Smooth muscle cell of bladder (primary cell): ENCODE measurements around the gene C2CD4C. TPM values are rescaled to one million over a fixed set of nuclear protein-coding genes. Genes with fewer than 3 reads are reported as not detected.

Experiments used
- total RNA-seq: library from RNA; depleted of rRNA; stranded (reverse); fragments of >200 nt; gene quantifications from 2 replicates; pipeline ENCODE4 v1.2.3, GENCODE V29; 2014

Gene C2CD4C
- not detected in 2 replicates for total RNA-seq

GRCh38 chr19:408902-409515, at the start of gene C2CD4C:
C2CD4C (minus strand) TSS chr19:409147; CDS start chr19:408361, 786 bp downstream.

Other genes starting within 250 kb of the C2CD4C start
- 14.4 and 22.1 TPM in 2 replicates for gene PLPP2, start 117.7 kb downstream of the C2CD4C start, total RNA-seq
- 16.3 and 16.6 TPM in 2 replicates for gene MIER2, start 64.4 kb downstream of the C2CD4C start, total RNA-seq
- gene SHC2, start 51.9 kb upstream of the C2CD4C start, total RNA-seq = 1.1 and 1.3 TPM in 2 replicates
- 0.14 and 0.28 TPM in 2 replicates for gene MADCAM1, start 87.3 kb upstream of the C2CD4C start, total RNA-seq
- gene TPGS1, start 98.3 kb upstream of the C2CD4C start, total RNA-seq = 30.2 and 31.9 TPM in 2 replicates
- gene CDC34, start 122.6 kb upstream of the C2CD4C start, total RNA-seq = 69.8 and 75.4 TPM in 2 replicates
- gene GZMM, start 134.9 kb upstream of the C2CD4C start, total RNA-seq = 0.28 TPM in 1 of 2 replicates, not detected in the other
- gene BSG, start 163.4 kb upstream of the C2CD4C start, total RNA-seq = 296 and 318 TPM in 2 replicates
- gene HCN2, start 180.7 kb upstream of the C2CD4C start, total RNA-seq = 0.71 and 1.3 TPM in 2 replicates
- gene POLRMT, start 224.4 kb upstream of the C2CD4C start, total RNA-seq = 15.2 and 19.7 TPM in 2 replicates
- under 0.01 and 0.09 TPM in 2 replicates for gene FGF22, start 230.7 kb upstream of the C2CD4C start, total RNA-seq